ENCODE data around the gene CYP1A2.
A peak's percentile ranks its signal among the peaks of the same experiment; 100 is the strongest.
"Not testable (repeated sequence)": the region's sequence is repeated elsewhere in the genome, so short reads cannot be mapped to it uniquely, and the experiment has no call there.

The CYP1A2 gene

DNA sequence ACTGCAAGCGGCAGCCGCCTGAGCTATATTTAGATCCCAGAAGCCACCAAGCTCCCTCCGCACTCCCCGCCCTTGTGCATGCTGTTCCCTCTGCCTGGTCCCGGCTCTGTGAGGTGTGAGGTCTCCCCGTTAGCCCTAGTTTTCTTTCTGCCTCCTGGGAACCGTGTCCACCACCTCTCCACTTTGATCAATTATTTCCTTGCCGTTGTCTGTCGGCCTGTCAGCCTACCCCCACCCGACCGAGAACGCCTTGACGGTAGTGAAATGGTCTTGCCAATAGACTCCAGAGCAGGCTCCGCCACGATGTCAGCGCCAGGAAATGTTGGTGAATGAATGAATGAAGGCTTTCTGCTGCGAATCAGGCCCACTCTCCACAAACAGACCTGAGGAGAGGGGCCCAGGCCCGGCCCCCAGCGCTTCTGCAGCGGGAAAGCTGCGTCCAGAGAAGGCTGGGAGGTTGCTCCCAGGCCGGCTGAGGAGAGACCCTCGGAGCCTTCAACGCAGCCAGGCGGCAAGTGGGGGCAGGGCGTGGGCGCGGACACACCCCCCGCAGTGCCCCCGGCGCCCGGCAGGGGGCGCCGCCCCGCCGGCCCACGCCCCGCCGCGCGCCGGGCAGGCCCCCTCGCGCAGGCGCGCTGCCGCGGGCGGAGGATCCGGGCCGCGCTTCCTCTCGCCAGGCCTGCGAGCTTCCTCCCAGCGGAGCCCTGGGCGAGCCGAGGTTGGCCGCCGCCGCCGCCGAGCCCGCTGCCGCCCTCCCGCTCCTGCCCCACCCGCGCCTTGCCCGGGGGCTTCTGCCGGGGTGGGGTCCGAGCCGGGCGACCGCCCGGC, 33.0 kb downstream of the CYP1A2 start, which contains the start of gene CSK:
Gene CSK, plus strand, starts transcription at position 650 of the 828 bp plus-strand sequence. CDS start 16,218 bp downstream, outside the sequence.
- Histone ChIP-seq H3K9ac (ENCODE audit: low read length in 5 of 5) (peak within 1 kb of the TSS; percentile 65 to 95 (median 83)), H3K27ac (ENCODE audit: low read depth, low read length) (peak within 1 kb of the TSS; percentile 76), H3K36me3 (ENCODE audit: control insufficient read depth in 5 of 5, insufficient read depth in 5 of 5, low read length in 5 of 5) (no peaks in the 10 kb centered on the region), H3K27me3 (ENCODE audit: control insufficient read depth in 5 of 5, insufficient read depth in 4 of 5, low read length in 5 of 5) (no peaks in the 10 kb centered on the region), H3K4me1 (ENCODE audit: control insufficient read depth in 5 of 5, insufficient read depth in 5 of 5, low read length in 5 of 5) (peaks cover 19 to 84% (median 73%) of the 10 kb centered on the region in 5 donors), H3K4me3 (ENCODE audit: low read depth in 1 of 5, low read length in 5 of 5) (peak within 1 kb of the TSS; percentile 73 to 92 (median 86)), H3K9me3 (ENCODE audit: control insufficient read depth in 5 of 5, low read length in 5 of 5) (no peaks in the 10 kb centered on the region)

DNA sequence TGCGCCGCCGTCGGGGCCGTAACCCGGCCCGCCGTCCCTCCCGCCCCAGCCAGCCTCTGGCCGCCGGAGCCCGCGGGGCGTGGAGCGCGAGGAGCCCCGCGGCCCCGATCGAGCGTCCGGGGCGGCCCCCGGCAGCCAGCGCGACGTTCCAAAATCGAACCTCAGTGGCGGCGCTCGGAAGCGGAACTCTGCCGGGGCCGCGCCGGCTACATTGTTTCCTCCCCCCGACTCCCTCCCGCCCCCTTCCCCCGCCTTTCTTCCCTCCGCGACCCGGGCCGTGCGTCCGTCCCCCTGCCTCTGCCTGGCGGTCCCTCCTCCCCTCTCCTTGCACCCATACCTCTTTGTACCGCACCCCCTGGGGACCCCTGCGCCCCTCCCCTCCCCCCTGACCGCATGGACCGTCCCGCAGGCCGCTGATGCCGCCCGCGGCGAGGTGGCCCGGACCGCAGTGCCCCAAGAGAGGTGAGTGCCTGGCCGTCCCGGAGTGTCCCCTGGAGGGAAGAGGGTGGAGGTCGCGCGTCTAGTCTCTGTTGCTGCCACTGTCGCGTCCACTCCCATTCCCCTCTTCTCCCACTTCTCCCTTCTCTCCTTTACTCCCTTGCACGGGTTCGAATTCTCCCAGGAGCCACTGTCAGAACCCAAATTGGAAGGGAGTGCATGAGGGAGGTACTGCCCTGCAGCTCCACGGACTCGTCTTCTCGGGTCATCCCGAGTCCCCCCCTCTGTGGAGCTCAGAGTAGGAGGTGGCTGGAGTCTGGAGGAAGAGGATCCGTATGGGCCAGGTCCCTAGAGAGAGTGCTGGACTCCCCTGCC, 33.8 kb downstream of the CYP1A2 start:
- no peaks in the 10 kb centered on the region for H3K27me3 ChIP-seq (ENCODE audit: control insufficient read depth in 5 of 5, insufficient read depth in 4 of 5, low read length in 5 of 5)
- H3K4me3 ChIP-seq (ENCODE audit: low read depth in 1 of 5, low read length in 5 of 5), result peak overlapping the region; percentile 73 to 92 (median 86)
- H3K9ac ChIP-seq (ENCODE audit: low read length in 5 of 5), result peak overlapping the region; percentile 65 to 95 (median 83)
- H3K4me1 ChIP-seq (ENCODE audit: control insufficient read depth in 5 of 5, insufficient read depth in 5 of 5, low read length in 5 of 5), result peaks cover 21 to 84% (median 73%) of the 10 kb centered on the region in 5 donors
- H3K9me3 ChIP-seq (ENCODE audit: control insufficient read depth in 5 of 5, low read length in 5 of 5), result no peaks in the 10 kb centered on the region
- H3K27ac ChIP-seq (ENCODE audit: low read depth, low read length), result peak overlapping the region; percentile 76
- no peaks in the 10 kb centered on the region for H3K36me3 ChIP-seq (ENCODE audit: control insufficient read depth in 5 of 5, insufficient read depth in 5 of 5, low read length in 5 of 5)

DNA sequence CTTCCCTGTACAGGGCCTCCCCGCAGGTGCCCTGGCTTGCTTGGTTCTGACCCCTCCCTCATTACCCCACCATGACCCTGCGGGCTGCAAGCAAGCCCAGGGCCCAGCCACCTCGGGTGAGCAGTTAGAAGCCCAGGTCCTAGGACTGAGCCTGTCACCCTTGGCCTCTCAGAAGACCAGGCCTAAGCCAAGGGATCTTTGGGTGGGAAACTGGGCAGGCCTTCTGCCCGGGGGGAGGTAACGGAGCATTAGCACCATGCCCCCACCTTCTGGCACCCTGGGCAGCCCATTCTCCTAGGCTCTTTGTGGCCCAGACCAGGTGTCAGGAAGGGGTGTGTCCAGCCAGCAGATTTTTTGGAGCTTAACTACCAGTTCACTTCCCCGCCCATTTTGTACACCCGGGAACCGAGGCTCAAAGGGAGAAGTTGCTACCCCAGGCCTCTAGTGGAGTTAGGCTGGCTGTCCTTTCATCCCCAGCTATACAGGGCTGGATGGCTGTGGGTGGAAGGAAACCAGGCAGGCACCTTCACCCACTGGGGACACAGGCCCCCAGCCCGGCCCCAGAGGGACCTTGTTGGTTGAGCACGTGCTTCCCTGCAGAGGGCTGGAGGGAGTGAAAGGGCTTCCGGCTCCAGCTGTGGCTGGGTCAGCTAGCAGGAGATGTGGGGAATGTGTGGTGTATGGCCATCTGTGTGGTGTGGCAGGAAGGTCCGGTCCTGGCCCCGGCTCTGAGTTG, 34.6 kb downstream of the CYP1A2 start:
- Histone ChIP-seq H3K9me3 (ENCODE audit: control insufficient read depth in 5 of 5, low read length in 5 of 5) (no peaks in the 10 kb centered on the region), H3K4me1 (ENCODE audit: control insufficient read depth in 5 of 5, insufficient read depth in 5 of 5, low read length in 5 of 5) (peaks cover 25 to 84% (median 73%) of the 10 kb centered on the region in 5 donors), H3K9ac (ENCODE audit: low read length in 5 of 5) (peak overlapping the region; percentile 65 to 95 (median 83)), H3K27me3 (ENCODE audit: control insufficient read depth in 5 of 5, insufficient read depth in 4 of 5, low read length in 5 of 5) (no peaks in the 10 kb centered on the region), H3K27ac (ENCODE audit: low read depth, low read length) (peak overlapping the region; percentile 76), H3K36me3 (ENCODE audit: control insufficient read depth in 5 of 5, insufficient read depth in 5 of 5, low read length in 5 of 5) (peaks cover 0 to 1% (median 0%) of the 10 kb centered on the region in 5 donors), H3K4me3 (ENCODE audit: low read depth in 1 of 5, low read length in 5 of 5) (peak overlapping the region; percentile 73 to 92 (median 86))

DNA sequence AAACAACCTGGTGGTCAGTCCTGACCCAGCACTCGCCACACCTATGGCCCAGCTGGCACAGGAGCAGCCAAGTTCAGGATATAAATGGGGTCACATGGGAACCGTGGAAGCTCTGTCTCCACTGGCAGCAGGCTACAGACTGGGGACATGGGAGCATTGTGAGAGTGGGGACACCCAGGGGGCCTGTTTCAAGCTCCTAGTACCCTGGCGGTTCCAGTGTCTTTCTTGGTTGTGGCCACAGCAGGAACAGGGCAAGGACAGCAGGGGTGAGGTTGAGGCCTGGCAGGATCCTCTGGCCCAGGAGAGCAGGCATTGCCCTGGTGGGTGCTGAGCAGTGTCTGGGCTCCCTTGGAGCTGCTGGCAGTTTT, 35.1 kb downstream of the CYP1A2 start:
- Histone ChIP-seq H3K4me1 (ENCODE audit: control insufficient read depth in 5 of 5, insufficient read depth in 5 of 5, low read length in 5 of 5) (peaks cover 28 to 84% (median 78%) of the 10 kb centered on the region in 5 donors), H3K36me3 (ENCODE audit: control insufficient read depth in 5 of 5, insufficient read depth in 5 of 5, low read length in 5 of 5) (peaks cover 0 to 2% (median 0%) of the 10 kb centered on the region in 5 donors), H3K27ac (ENCODE audit: low read depth, low read length) (peak overlapping the region; percentile 76), H3K27me3 (ENCODE audit: control insufficient read depth in 5 of 5, insufficient read depth in 4 of 5, low read length in 5 of 5) (no peaks in the 10 kb centered on the region), H3K9me3 (ENCODE audit: control insufficient read depth in 5 of 5, low read length in 5 of 5) (no peaks in the 10 kb centered on the region), H3K9ac (ENCODE audit: low read length in 5 of 5) (peak overlapping the region; percentile 48 to 95 (median 83)), H3K4me3 (ENCODE audit: low read depth in 1 of 5, low read length in 5 of 5) (peak overlapping the region; percentile 73 to 92 (median 86))

DNA sequence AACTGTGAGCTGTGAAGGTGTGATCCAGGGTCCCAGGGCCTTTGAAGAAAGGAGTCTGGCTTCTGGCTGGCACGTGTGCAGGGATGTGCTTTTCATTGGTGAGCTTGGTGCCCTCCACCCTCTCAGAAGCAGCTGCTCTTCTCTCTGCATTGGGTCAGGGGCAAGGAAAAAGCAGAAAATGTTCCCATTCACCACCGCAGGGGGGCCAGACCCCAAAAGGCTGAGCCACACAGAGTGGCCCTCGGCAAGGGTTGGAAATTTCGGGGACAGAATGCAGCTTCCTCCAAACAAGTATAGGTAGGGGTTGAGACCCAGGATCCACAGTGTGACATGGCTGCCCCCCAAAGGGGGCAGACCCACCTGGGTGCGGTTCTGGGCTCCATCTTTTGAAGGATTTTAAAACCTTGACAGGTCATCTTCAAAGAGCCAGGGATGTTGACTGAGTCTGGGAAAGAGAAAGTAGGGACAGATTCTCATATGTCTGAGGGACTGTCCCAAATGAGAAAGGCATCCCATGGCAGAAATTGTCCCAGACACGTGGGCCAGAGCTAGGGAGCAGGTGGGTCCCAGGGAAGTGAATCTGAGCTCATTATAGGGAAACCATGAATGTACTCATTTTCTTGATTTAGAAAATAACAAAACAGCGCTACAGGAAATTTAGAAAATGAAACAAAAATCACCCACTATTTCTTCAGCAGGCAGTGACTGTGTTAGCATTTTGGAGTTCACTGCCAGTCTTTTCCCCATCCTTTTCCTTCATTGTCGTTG, 36.0 kb downstream of the CYP1A2 start:
- peak overlapping the region in 1 of 5 donors; percentile 16 for H3K4me3 ChIP-seq (ENCODE audit: low read depth in 1 of 5, low read length in 5 of 5)
- H3K9ac ChIP-seq (ENCODE audit: low read length in 5 of 5), result peak overlapping the region in 4 of 5 donors; percentile 19 to 83 (median 70)
- no peaks in the 10 kb centered on the region for H3K9me3 ChIP-seq (ENCODE audit: control insufficient read depth in 5 of 5, low read length in 5 of 5)
- H3K4me1 ChIP-seq (ENCODE audit: control insufficient read depth in 5 of 5, insufficient read depth in 5 of 5, low read length in 5 of 5), result peaks cover 30 to 92% (median 86%) of the 10 kb centered on the region in 5 donors
- peak overlapping the region; percentile 76 for H3K27ac ChIP-seq (ENCODE audit: low read depth, low read length)
- H3K27me3 ChIP-seq (ENCODE audit: control insufficient read depth in 5 of 5, insufficient read depth in 4 of 5, low read length in 5 of 5), result no peaks in the 10 kb centered on the region
- H3K36me3 ChIP-seq (ENCODE audit: control insufficient read depth in 5 of 5, insufficient read depth in 5 of 5, low read length in 5 of 5), result peaks cover 0 to 2% (median 0%) of the 10 kb centered on the region in 5 donors

DNA sequence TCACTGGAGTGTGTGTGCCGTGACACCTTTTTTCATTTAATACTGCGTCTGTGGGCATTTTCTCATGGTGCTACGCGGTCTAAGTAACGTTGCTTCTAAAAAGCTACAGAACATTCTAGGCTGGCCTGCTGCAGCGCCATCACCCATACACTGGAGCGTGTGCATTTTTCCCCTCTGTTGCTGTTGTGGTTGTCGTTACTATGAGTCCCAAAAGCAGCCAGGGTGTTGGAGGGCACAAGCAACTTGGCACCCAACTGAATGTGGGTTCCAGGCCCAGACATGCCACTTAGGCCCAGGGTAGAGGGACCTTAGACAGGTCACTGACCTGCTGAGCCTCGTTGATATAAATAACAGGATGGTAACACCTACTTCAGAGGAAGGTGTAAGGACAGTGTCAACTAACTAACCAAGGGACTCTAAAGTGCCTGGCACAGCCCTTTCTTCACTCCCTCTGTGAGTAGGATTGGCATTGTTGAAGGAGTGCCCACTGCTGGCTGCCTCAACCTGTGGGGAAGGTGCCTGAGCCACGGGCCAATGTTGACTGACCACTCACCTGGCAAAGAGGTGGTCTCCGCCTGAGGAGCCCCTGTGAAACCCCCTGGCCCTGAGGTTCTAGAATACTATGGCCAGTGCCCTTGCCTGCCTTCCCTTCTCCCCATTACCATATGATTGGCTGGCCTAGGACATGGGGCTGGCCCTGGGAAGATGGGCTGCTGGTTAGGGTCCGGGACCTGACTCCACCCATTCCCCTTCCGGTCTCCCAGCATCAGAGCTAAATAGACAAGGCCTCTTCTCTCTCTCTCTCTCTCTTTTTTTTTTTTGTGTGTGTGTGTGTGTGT, 36.8 kb downstream of the CYP1A2 start:
- peaks cover 37 to 94% (median 92%) of the 10 kb centered on the region in 5 donors for H3K4me1 ChIP-seq (ENCODE audit: control insufficient read depth in 5 of 5, insufficient read depth in 5 of 5, low read length in 5 of 5)
- H3K4me3 ChIP-seq (ENCODE audit: low read depth in 1 of 5, low read length in 5 of 5), result peak overlapping the region in 1 of 5 donors; percentile 5

DNA sequence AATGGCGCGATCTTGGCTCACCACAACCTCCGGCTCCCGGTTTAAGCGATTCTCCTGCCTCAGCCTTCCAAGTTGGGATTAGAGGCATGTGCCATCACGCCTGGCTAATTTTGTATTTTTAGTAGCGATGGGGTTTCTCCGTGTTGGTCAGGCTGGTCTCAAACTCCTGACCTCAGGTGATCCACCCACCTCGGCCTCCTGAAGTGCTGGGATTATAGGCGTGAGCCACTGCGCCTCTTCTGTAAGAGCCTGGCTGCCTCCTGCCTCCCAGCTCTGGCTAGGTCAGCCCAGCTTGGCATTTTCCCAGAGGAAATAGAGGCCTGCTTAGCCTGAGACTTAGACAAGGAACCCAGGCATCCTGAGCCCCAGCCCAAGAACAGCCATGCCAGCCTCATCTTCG, 37.4 kb downstream of the CYP1A2 start:
- Histone ChIP-seq H3K27ac (ENCODE audit: low read depth, low read length) (peak overlapping the region; percentile 41), H3K4me1 (ENCODE audit: control insufficient read depth in 5 of 5, insufficient read depth in 5 of 5, low read length in 5 of 5) (peaks cover 38 to 93% (median 91%) of the 10 kb centered on the region in 5 donors), H3K9ac (ENCODE audit: low read length in 5 of 5) (peak overlapping the region in 2 of 5 donors; percentile 41 to 47)
- not testable (repeated sequence) for H3K36me3 ChIP-seq (ENCODE audit: control insufficient read depth in 5 of 5, insufficient read depth in 5 of 5, low read length in 5 of 5); H3K27me3 ChIP-seq (ENCODE audit: control insufficient read depth in 5 of 5, insufficient read depth in 4 of 5, low read length in 5 of 5); H3K4me3 ChIP-seq (ENCODE audit: low read depth in 1 of 5, low read length in 5 of 5); H3K9me3 ChIP-seq (ENCODE audit: control insufficient read depth in 5 of 5, low read length in 5 of 5)

More for the DNA sequence above, 36.8 kb downstream of the CYP1A2 start:
- peak overlapping the region; percentile 76 for H3K27ac ChIP-seq (ENCODE audit: low read depth, low read length)
- peak overlapping the region in 4 of 5 donors; percentile 0 to 60 (median 22) for H3K9ac ChIP-seq (ENCODE audit: low read length in 5 of 5)
- H3K27me3 ChIP-seq (ENCODE audit: control insufficient read depth in 5 of 5, insufficient read depth in 4 of 5, low read length in 5 of 5), result no peaks in the 10 kb centered on the region
- H3K36me3 ChIP-seq (ENCODE audit: control insufficient read depth in 5 of 5, insufficient read depth in 5 of 5, low read length in 5 of 5), result peaks cover 0 to 2% (median 0%) of the 10 kb centered on the region in 5 donors
- no peaks in the 10 kb centered on the region for H3K9me3 ChIP-seq (ENCODE audit: control insufficient read depth in 5 of 5, low read length in 5 of 5)

DNA sequence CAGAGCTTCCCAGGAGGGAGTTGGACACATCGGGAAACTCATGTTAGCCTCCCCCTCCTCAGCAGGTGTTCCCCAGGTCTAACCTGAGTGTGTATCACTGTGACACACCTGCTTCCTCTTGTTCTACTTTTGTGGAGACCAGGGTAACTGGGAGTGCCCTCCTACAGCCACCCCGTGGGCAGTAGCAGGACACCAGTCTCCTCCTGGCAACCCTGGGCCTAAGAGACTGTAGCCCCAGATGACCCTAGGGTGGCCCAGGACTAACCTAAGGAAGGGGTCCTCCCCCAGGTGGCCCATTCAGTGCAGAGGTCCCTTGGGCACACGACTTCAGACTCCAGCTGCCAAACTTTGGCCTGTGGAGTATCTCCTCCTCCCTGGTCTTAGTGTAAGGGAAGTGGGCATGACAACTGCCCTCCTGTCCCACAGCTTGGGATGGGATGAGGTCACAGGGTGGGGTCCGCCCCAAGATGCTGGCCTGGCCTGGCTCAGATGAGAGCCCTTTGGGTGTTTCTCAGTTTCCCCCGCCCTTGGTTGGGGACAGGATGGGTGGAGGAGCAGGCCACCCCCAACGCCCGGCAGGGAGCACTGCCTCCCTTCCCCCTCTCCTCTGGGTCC, 38.0 kb downstream of the CYP1A2 start:
- Histone ChIP-seq H3K9ac (ENCODE audit: low read length in 5 of 5) (peak overlapping the region in 2 of 5 donors; percentile 41 to 54), H3K27ac (ENCODE audit: low read depth, low read length) (peak overlapping the region; percentile 41), H3K4me3 (ENCODE audit: low read depth in 1 of 5, low read length in 5 of 5) (peak overlapping the region in 1 of 5 donors; percentile 29), H3K27me3 (ENCODE audit: control insufficient read depth in 5 of 5, insufficient read depth in 4 of 5, low read length in 5 of 5) (no peaks in the 10 kb centered on the region), H3K4me1 (ENCODE audit: control insufficient read depth in 5 of 5, insufficient read depth in 5 of 5, low read length in 5 of 5) (peaks cover 37 to 92% (median 89%) of the 10 kb centered on the region in 5 donors), H3K36me3 (ENCODE audit: control insufficient read depth in 5 of 5, insufficient read depth in 5 of 5, low read length in 5 of 5) (peaks cover 0 to 2% (median 0%) of the 10 kb centered on the region in 5 donors), H3K9me3 (ENCODE audit: control insufficient read depth in 5 of 5, low read length in 5 of 5) (no peaks in the 10 kb centered on the region)

All from subcutaneous abdominal adipose tissue (tissue), 5 donors.